ENCODE measurements around the gene SIPA1L3. TPM values are rescaled to one million over a fixed set of nuclear protein-coding genes. Genes with fewer than 3 reads are reported as not detected.

Gene SIPA1L3
- total RNA-seq, 1 donor from 2014 or later, result 9.4 TPM

- no peak for DNase-seq (ENCODE audit: low spot score in 2 of 2)
- no peak for FAIRE-seq
Measured at GRCh38 chr19:37992761-37993160, 85.8 kb downstream of the SIPA1L3 start.

GRCh38 chr19:37994823-37995130 is 87.8 kb downstream of the SIPA1L3 start:
- FAIRE-seq, result no peak

GRCh38 chr19:37995346-37995745 is 88.3 kb downstream of the SIPA1L3 start:
- DNase-seq (ENCODE audit: low spot score in 2 of 2) (no peak), FAIRE-seq (no peak)

More at GRCh38 chr19:37994823-37995130, 87.8 kb downstream of the SIPA1L3 start:
- no peak for DNase-seq (ENCODE audit: low spot score in 2 of 2)

- FAIRE-seq, result no peak
- no peak for DNase-seq (ENCODE audit: low spot score in 2 of 2)
Measured at GRCh38 chr19:37997911-37998344, 90.9 kb downstream of the SIPA1L3 start.

GRCh38 chr19:37998801-37999308 is 91.8 kb downstream of the SIPA1L3 start:
- FAIRE-seq (no peak), DNase-seq (ENCODE audit: low spot score in 2 of 2) (no peak)

GRCh38 chr19:37999309-38000213 is 92.6 kb downstream of the SIPA1L3 start:
- no peak for DNase-seq (ENCODE audit: low spot score in 2 of 2)
- FAIRE-seq, result no peak

- FAIRE-seq, result no peak
- DNase-seq (ENCODE audit: low spot score in 2 of 2), result no peak
Measured at GRCh38 chr19:38001158-38001781, 94.3 kb downstream of the SIPA1L3 start.

GRCh38 chr19:38003438-38004185 is 96.6 kb downstream of the SIPA1L3 start:
- DNase-seq (ENCODE audit: low spot score in 2 of 2) (peak in 1 of 2 donors; percentile 36), FAIRE-seq (no peak)

GRCh38 chr19:38004186-38004520 is 97.1 kb downstream of the SIPA1L3 start:
- DNase-seq (ENCODE audit: low spot score in 2 of 2) (no peak), FAIRE-seq (no peak)

- DNase-seq (ENCODE audit: low spot score in 2 of 2) (peak; percentile 69 to 79), FAIRE-seq (peak; percentile 44)
Measured at GRCh38 chr19:38004521-38005223, 97.7 kb downstream of the SIPA1L3 start.

GRCh38 chr19:38005224-38005614 is 98.2 kb downstream of the SIPA1L3 start:
- DNase-seq (ENCODE audit: low spot score in 2 of 2) (no peak), FAIRE-seq (no peak)

- DNase-seq (ENCODE audit: low spot score in 2 of 2), result no peak
- no peak for FAIRE-seq
Measured at GRCh38 chr19:38006361-38007045, 99.5 kb downstream of the SIPA1L3 start.

GRCh38 chr19:38009650-38010242 is 102.7 kb downstream of the SIPA1L3 start:
- FAIRE-seq (no peak), DNase-seq (ENCODE audit: low spot score in 2 of 2) (no peak)

GRCh38 chr19:38011426-38011825 is 104.4 kb downstream of the SIPA1L3 start:
- FAIRE-seq, result no peak

GRCh38 chr19:38012290-38012689 is 105.3 kb downstream of the SIPA1L3 start:
- DNase-seq (ENCODE audit: low spot score in 2 of 2), result no peak
- FAIRE-seq, result no peak

More at GRCh38 chr19:38011426-38011825, 104.4 kb downstream of the SIPA1L3 start:
- no peak for DNase-seq (ENCODE audit: low spot score in 2 of 2)

GRCh38 chr19:38012944-38013343 is 105.9 kb downstream of the SIPA1L3 start:
- no peak for FAIRE-seq

GRCh38 chr19:38013913-38014580 is 107.0 kb downstream of the SIPA1L3 start:
- FAIRE-seq (no peak), DNase-seq (ENCODE audit: low spot score in 2 of 2) (no peak)

More at GRCh38 chr19:38012944-38013343, 105.9 kb downstream of the SIPA1L3 start:
- DNase-seq (ENCODE audit: low spot score in 2 of 2), result no peak

- FAIRE-seq (no peak), DNase-seq (ENCODE audit: low spot score in 2 of 2) (no peak)
Measured at GRCh38 chr19:38015216-38015615, 108.2 kb downstream of the SIPA1L3 start.

GRCh38 chr19:38015761-38016160 is 108.8 kb downstream of the SIPA1L3 start:
- no peak for FAIRE-seq

More at GRCh38 chr19:38015761-38016160, 108.8 kb downstream of the SIPA1L3 start:
- DNase-seq (ENCODE audit: low spot score in 2 of 2), result no peak
